Mucosa of stomach (tissue), 1 donor: ENCODE results near the gene NUMA1.

Experiments
- H3K27me3 ChIP-seq: one replicate; pipeline ENCODE4 v1.7.0; 2013; ENCODE audit warnings: mild to moderate bottlenecking, low read length; ENCODE audit not compliant: control insufficient read depth, insufficient read depth
- H3K36me3 ChIP-seq: one replicate; pipeline ENCODE4 v1.7.0; 2013; ENCODE audit warnings: low read length; ENCODE audit not compliant: control insufficient read depth, insufficient read depth
- H3K4me1 ChIP-seq: one replicate; pipeline ENCODE4 v1.7.0; 2013; ENCODE audit warnings: mild to moderate bottlenecking, low read length; ENCODE audit not compliant: control insufficient read depth, insufficient read depth
- H3K4me3 ChIP-seq: one replicate; pipeline ENCODE4 v1.7.0; 2013; ENCODE audit warnings: low read length
- H3K9ac ChIP-seq: one replicate; pipeline ENCODE4 v1.7.0; 2013; ENCODE audit warnings: mild to moderate bottlenecking, low read length, moderate library complexity
- H3K9me3 ChIP-seq: one replicate; pipeline ENCODE4 v1.7.0; 2013; ENCODE audit warnings: mild to moderate bottlenecking, low read length, moderate library complexity; ENCODE audit not compliant: control insufficient read depth
- donor health status: Pancreatic carcinoma.

Gene NUMA1

DNA sequence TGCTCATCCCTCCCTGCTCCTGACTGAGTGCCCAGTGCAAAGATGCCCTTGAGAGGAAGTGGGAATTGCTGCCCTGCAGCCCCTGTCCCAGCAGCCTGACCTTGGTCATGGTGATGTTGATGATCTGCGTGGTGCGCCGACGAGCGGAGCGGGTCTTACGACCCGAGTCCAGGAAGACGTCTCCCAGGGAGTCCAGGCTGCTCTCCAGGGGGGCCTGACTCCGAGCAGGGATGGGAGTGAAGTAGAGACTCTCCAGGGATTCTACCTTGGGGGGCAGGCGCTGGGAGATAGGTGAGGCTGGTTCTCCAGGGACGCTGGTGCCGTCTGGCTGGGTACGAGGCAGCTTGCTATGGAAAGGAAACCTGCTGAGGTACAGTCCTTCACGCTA, 73.3 kb downstream of the NUMA1 start:
- Histone ChIP-seq H3K27me3 (no peaks in the 10 kb centered on the region), H3K4me1 (no peaks in the 10 kb centered on the region), H3K36me3 (peaks cover 63% of the 10 kb centered on the region), H3K9me3 (no peaks in the 10 kb centered on the region), H3K4me3 (no peak overlapping the region), H3K9ac (no peak overlapping the region)

DNA sequence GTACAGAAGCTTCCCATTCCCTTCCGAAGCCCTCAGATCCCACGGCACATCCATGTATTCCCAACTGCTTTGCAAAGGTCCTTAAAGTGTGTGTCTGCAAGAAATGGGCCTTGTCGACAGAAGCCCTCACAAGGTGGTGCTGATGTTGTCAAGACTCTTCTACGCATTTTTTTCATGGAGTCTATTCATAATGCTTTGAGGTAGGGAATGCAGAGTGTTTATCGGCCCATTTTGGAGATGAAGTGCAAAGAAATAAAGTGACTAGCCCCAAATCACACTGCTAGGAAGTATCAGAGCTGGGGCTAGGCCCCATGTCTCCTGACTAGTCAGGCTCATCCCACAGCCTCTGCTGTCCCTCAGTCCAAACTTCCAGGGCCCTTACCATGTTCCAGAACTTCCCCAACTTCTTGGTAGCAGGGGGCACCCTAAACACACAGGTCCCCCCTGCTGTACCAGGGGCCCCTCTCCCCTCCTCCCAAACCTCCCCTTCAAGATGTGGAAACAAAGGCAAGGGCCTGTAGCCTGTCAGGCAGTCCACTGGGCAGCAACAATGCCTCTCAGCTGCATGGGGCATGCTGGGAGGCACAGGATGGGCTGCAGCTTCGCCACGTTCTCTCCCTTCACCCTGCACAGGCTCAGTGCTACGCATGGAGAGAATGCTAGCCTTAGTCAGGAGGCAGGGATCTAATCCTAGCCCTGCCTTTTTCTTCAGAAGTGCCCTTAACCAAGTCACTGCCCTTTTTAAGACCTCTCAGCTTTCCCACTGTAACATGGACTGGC, 73.8 kb downstream of the NUMA1 start:
- H3K4me1 ChIP-seq = no peaks in the 10 kb centered on the region
- peaks cover 62% of the 10 kb centered on the region for H3K36me3 ChIP-seq
- no peaks in the 10 kb centered on the region for H3K9me3 ChIP-seq
- H3K9ac ChIP-seq = no peak overlapping the region
- no peaks in the 10 kb centered on the region for H3K27me3 ChIP-seq
- H3K4me3 ChIP-seq = no peak overlapping the region

DNA sequence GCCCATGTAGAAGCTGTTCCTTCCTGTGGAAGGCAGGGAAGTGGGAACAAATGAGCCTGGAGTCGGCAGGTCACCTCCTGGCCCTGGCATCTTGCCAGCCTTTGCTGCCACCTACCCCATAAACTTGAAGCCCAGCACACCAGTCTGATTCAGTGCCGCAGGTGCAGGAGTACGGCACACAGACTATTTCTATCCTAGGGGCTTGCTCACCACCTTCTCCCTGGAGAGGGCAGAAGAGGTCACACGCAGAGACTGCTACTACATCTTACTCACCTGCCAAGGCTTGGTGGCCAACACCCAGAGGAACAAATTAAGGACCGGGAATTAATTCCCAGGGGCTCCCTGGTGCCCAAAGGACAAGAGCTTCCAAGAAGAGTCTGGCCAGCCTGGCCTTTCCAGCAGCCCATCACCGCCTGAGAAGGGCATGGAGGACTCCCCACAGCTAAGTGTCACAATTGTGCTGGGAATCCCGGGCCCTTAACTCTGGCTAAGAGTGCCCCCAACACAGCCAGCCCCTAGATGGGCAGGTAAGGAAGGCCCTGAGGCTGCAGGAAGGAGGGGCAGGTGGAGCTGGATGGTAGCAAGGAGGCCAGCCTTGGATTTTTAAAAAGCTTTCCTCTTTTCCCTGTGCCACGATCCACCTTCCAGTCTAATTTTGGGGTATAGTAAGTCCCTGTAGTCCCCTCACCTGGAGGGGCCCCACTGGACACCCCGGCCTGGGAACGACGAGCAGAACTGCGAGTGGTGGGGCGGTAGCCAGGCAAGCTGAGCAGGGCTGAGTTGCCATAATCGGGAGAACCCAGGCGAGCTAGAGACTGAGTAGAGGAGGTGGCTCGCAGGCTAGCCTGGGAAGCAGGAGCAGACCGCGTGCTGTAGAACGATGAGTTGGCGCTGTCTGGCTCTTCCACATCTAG, 74.7 kb downstream of the NUMA1 start:
- Histone ChIP-seq H3K9me3 (no peaks in the 10 kb centered on the region), H3K9ac (no peak overlapping the region), H3K4me3 (no peak overlapping the region), H3K27me3 (no peaks in the 10 kb centered on the region), H3K4me1 (no peaks in the 10 kb centered on the region), H3K36me3 (peaks cover 54% of the 10 kb centered on the region)

DNA sequence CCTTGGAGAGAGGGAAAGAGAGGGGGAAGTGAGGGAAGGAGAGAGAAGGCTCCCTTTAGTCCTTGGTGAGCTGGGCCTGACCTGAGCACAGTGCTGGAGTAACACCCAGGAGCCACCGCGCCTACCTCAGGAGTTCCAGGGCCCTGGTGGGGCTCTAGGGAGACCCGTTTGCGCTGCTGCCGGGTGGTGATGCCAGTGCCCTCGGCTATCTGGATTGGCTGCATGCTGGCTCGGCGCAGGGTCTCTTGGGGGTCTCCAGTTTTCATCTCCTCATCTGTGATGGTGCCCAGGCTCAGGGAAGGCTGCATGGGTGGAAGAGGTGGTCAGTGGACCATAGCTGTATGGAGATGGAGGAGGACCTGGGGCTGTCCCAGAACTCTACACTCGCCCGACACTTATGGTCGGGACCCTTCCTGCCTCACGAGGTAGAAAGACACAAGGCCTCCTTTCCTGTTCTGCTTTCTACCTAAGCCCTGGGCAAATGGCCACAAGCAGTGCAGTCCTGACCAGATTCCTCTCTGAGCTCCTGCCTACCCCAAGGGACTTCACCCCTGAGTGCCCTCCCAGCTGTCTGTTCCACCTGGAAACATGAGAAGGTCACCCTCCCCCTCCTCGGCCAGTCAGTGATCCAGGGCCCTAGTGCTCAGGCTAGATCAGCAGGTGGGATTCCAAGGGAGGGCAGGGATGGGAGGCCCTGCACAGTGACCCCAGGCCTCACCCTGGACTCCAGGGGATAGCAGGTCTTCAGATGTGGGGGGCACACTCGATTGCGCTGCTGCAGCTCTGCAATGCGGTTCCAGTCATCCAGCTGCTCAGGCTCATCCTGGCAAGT, 75.6 kb downstream of the NUMA1 start:
- Histone ChIP-seq H3K9me3 (no peaks in the 10 kb centered on the region), H3K4me1 (peaks cover 6% of the 10 kb centered on the region), H3K27me3 (no peaks in the 10 kb centered on the region), H3K36me3 (peaks cover 45% of the 10 kb centered on the region), H3K9ac (no peak overlapping the region), H3K4me3 (no peak overlapping the region)

DNA sequence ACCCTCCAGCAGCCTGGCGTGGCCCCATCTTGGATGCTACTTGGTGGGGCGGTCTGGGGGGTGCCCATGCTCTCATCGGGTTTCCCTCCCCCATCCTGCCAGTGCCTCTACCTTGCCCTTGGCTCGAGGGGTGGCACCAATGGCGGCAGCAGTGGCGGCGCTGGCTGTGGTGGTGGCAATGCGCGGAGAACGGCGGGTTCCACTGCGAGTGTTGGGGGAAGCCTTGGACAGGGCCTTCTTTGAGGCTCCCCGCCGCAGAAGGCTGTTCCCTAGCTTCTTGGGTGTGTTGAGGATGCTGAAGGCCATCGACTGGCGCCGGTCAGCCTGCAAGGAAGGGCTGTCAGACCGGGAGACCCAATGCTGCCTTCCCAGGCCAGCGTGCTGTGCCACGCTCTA, 76.6 kb downstream of the NUMA1 start:
- H3K4me1 ChIP-seq = peaks cover 15% of the 10 kb centered on the region
- H3K9me3 ChIP-seq = no peaks in the 10 kb centered on the region
- H3K36me3 ChIP-seq = peaks cover 44% of the 10 kb centered on the region
- no peak overlapping the region for H3K4me3 ChIP-seq
- H3K9ac ChIP-seq = no peak overlapping the region
- no peaks in the 10 kb centered on the region for H3K27me3 ChIP-seq

DNA sequence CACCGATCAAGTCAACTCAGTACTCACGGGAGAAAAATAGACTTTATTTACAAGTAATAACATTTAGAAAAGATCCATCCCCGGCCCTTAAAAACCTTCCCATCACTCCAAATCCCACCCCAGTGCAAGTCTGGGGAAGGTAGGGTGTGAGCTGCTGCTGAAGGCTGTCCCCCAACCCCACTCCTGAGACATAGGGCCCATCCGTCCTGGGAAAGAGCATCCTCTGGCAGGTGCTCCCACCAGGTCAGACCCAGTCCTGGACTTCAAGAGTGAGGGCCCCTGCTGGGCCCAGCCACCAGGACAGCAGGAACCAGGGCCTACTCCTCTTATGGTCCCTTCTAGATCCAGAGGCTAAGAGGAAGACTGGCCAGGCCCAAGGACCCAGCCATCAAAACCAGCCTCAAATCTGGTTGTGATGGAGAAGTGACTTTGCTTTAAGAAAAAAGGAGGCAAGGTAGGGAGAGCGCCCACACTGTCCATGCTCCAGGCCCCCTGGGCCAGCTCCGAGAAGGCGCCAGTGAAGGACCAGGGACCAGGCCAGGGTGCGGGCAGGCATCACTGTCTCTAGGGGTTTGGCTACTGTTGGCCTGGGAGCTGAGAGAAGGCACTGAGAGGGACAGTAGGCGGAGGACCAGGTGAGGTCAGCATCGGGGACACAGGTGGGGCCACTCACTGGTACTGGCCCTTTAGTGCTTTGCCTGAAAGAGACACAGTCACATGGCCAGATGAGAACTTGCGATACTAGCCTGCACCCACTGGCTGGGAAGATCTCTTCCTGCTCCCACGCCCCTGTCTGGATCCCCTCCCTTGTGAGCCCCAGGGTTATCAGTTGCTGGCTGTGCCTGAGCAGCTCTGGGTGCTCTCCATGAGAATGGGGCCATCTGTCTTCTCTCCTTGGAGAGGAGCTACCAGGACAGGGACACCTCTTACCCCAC, 77.2 kb downstream of the NUMA1 start:
- H3K9me3 ChIP-seq = no peaks in the 10 kb centered on the region
- no peak overlapping the region for H3K4me3 ChIP-seq
- peaks cover 21% of the 10 kb centered on the region for H3K4me1 ChIP-seq
- no peaks in the 10 kb centered on the region for H3K27me3 ChIP-seq
- H3K9ac ChIP-seq = no peak overlapping the region
- peaks cover 38% of the 10 kb centered on the region for H3K36me3 ChIP-seq

DNA sequence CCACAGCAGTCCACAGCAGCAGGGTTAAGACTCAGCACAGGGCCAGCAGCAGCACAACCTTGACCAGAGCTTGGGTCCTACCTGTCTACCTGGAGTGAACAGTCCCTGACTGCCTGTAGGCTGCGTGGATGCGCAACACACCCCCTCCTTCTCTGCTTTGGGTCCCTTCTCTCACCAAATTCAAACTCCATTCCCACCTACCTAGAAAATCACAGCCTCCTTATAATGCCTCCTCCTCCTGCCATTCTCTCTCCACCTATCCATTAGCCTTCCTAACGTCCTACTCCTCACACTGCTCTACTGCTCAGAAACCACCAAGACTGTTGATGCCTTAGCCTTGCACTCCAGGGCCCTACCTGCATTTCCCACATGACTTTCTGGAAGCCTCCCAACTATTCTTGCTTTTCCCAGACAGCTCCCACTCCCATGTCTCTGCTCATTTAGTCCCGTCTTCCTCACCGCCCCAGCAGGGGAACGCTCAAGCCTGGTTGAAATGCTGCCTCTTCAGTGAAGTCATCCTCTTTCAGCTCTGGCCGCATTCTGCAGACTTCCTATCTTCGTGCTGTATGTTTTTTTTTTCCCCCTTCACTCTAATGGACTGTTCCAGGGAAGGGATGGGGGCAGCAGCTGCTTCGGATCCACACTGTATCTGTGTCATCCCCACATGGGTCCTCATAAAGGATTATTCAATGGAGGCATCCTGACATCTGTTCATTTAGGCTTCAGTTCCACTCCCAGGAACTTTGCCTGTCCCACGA, 78.3 kb downstream of the NUMA1 start:
- H3K27me3 ChIP-seq = no peaks in the 10 kb centered on the region
- H3K4me1 ChIP-seq = peaks cover 21% of the 10 kb centered on the region
- peaks cover 30% of the 10 kb centered on the region for H3K36me3 ChIP-seq

DNA sequence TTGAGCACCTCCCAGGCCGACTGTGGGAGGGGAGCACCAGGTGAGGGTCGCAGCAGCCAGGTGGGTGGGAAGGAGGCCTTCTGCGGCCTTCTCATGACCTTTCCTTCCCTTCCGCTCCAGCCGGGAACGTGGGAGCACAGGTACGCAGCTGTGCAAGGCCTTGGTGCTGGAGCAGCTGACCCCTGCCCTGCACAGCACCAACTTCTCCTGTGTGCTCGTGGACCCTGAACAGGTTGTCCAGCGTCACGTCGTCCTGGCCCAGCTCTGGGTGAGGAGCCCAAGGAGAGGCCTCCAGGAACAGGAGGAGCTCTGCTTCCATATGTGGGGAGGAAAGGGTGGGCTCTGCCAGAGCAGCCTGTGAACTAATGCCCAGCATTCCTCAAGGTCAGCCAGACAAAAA, 79.1 kb downstream of the NUMA1 start:
- no peaks in the 10 kb centered on the region for H3K27me3 ChIP-seq
- no peak overlapping the region for H3K9ac ChIP-seq
- peaks cover 22% of the 10 kb centered on the region for H3K36me3 ChIP-seq
- H3K4me3 ChIP-seq = no peak overlapping the region
- peaks cover 21% of the 10 kb centered on the region for H3K4me1 ChIP-seq
- H3K9me3 ChIP-seq = no peaks in the 10 kb centered on the region

More for the DNA sequence above, 78.3 kb downstream of the NUMA1 start:
- Histone ChIP-seq H3K9me3 (no peaks in the 10 kb centered on the region), H3K4me3 (no peak overlapping the region), H3K9ac (no peak overlapping the region)

DNA sequence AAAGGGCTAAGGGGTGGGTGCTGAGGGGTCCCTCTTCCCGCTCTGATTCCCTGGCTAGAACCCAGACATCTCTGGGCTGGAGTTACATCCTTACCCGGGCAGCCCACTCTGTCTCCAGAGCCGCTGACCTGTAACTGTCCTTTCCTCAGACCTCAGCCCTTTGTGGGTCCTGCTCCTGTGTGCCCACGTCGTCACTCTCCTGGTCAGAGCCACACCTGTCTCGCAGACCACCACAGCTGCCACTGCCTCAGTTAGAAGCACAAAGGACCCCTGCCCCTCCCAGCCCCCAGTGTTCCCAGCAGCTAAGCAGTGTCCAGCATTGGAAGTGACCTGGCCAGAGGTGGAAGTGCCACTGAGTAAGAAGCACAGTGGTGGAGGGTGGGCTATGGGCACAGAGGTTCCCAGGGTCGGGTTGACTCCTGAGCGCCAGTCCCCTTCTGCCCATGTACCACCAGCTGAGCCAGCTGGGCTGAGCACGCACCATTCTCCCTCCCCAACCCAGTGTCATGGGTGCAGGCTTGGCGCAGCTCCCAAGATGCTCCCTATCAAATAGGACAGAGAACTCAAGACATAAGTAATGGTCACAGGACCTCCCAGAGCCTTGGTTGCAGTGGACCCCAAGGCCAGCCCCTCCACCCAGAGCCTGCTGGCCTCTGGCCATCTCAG, 80.0 kb downstream of the NUMA1 start:
- no peaks in the 10 kb centered on the region for H3K9me3 ChIP-seq
- no peak overlapping the region for H3K9ac ChIP-seq
- peaks cover 21% of the 10 kb centered on the region for H3K4me1 ChIP-seq
- peaks cover 19% of the 10 kb centered on the region for H3K36me3 ChIP-seq
- H3K4me3 ChIP-seq = no peak overlapping the region
- no peaks in the 10 kb centered on the region for H3K27me3 ChIP-seq

DNA sequence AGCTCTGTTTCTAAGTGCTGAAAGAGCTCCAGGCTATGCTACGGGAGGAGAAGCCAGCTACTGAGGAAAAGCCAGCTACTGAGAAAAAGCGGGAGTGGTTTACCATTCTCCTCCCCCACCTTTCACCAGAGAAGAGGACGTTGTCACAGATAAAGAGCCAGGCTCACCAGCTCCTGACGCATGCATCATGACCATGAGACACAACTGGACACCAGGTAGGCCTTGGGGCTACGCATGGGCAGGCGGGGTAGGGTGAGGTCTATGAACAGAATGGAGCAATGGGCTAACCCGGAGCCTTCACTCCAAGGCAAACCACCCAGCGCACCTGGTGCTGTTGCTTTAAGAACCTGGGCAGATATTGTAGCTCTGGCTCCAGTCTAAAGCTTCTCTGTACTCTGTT, 80.5 kb downstream of the NUMA1 start:
- peak overlapping the region; percentile 10 for H3K9ac ChIP-seq
- H3K36me3 ChIP-seq = peaks cover 14% of the 10 kb centered on the region
- no peak overlapping the region for H3K4me3 ChIP-seq
- peaks cover 21% of the 10 kb centered on the region for H3K4me1 ChIP-seq
- H3K9me3 ChIP-seq = no peaks in the 10 kb centered on the region
- H3K27me3 ChIP-seq = no peaks in the 10 kb centered on the region
